ENCODE measurements around the gene AEBP2. TPM values are rescaled to one million over a fixed set of nuclear protein-coding genes. Genes with fewer than 3 reads are reported as not detected.

The AEBP2 gene
- total and polyA plus RNA-seq, 9 of the 15 experiments (the other 6 are each of a cell fraction or from before 2014, with no cell fraction given), result 5.7 to 43.7 (median 10.3) TPM

DNA sequence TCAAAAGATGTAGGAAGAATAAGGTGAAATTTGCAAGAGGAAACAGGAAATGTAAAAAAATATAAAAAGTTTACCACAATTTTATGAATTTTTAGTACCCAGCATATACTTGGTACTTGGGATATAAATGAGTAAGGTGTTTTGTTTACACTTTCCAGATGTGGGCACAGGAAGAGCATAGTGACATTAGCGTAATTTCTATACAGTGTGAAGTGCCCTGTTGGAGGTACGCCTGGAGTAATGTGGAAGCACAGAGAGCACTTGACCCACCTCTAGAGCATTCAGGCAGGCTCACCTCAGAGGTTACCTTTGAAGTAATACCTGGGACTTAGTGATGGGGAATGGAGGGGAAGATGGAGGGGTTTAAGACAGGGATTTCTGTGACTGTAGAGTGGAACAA, 89.5 kb downstream of the AEBP2 start:
- no peak overlapping the region for H2AFZ ChIP-seq (ENCODE audit: low read depth, low read length)
- WGBS (ENCODE audit: insufficient coverage, low coverage, missing lambda C conversion rate), result 53% methylated on average over 2 of the region's 2 CpGs
- H4K20me1 ChIP-seq (replicated peaks; ENCODE audit: control insufficient read depth, insufficient read depth, low read length), result no peaks in the 10 kb centered on the region; the same call in 1 of the 2 replicates
- H3K4me1 ChIP-seq (replicated peaks in 1 of 2; ENCODE audit: control insufficient read depth in 2 of 2, insufficient read depth in 2 of 2, low read length in 2 of 2), result no peaks in the 10 kb centered on the region
- no peaks in the 10 kb centered on the region for H3K27me3 ChIP-seq (ENCODE audit: control insufficient read depth in 2 of 2, insufficient read depth in 2 of 2, low read length in 2 of 2)
- no peak overlapping the region for H3K4me3 ChIP-seq
- H3K27ac ChIP-seq (ENCODE audit: extremely low read depth, low read depth, low read length), result no peak overlapping the region
- no peak for DNase-seq (ENCODE audit: extremely low read depth in 1 of 4, low spot score in 3 of 4)
- H3K9me3 ChIP-seq (replicated peaks; ENCODE audit: control insufficient read depth, insufficient read depth, low read depth, low read length), result no peaks in the 10 kb centered on the region
- no TSS peak for BruUV-seq (replicated peaks)
- H3K79me2 ChIP-seq (ENCODE audit: control insufficient read depth, insufficient read depth, low read length), result no peaks in the 10 kb centered on the region
- POLR2A ChIA-PET, result interaction anchor here (0.7 kb wide), 1 partner anchor 335 kb away, joined by 3 read pairs; no protein-coding TSS in a partner anchor
- H3K9me1 ChIP-seq (ENCODE audit: control insufficient read depth, insufficient read depth, low read length), result no peaks in the 10 kb centered on the region
- intact Hi-C loops (cut with micrococcal nuclease), result no loop called here
- no peak for ATAC-seq
- no peak overlapping the region for H3K9ac ChIP-seq (ENCODE audit: insufficient read depth in 1 of 2, low read depth in 2 of 2, low read length in 2 of 2)
- no peak for FAIRE-seq
- in situ Hi-C loops (cut with MboI), result no loop called here
- CTCF ChIA-PET (ENCODE audit: low intra/inter-chr PET ratio), result no interaction called here
- TF ChIP-seq KLF10 (CRISPR knock-in tag; IDR thresholded peaks at IDR 0.05), result no peak
- no peaks in the 10 kb centered on the region for H3K36me3 ChIP-seq (ENCODE audit: control insufficient read depth, insufficient read depth, low read length)
- no peak overlapping the region for H3K4me2 ChIP-seq (ENCODE audit: insufficient read depth, low read length)

DNA sequence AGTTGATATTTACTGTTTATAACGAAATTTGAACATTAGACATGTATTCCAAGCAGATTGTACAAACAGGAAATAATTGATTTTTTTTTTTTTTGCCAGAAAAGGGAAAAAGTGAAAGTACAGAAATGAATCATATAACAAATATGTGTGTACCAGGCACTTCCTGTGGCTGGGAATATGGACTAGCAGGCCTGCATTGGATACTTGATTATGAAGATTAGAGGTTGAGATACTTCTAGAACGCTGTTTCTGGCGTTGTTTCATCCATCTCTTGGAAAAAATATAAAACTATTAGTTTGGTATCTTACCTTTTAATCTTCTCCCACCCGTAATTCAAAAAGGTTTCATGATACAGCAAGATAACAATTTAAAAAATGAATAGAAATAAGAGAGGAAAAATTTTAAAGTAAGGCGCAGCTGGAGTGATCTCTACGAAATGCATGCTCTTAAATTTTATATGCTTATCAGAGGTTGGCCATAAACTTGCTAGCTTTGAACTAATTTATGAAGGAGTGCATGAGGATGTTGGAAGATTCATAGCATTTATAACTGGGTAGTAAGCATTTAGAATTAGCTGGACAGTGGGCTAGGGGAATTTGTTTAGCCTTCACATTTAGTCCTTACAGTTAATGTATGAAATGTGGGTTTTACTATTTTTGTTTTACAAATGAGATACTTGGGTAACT, 90.8 kb downstream of the AEBP2 start:
- Histone ChIP-seq H3K79me2 (ENCODE audit: control insufficient read depth, insufficient read depth, low read length) (no peaks in the 10 kb centered on the region), H2AFZ (ENCODE audit: low read depth, low read length) (no peak overlapping the region), H3K4me1 (replicated peaks in 1 of 2; ENCODE audit: control insufficient read depth in 2 of 2, insufficient read depth in 2 of 2, low read length in 2 of 2) (no peaks in the 10 kb centered on the region), H4K20me1 (replicated peaks; ENCODE audit: control insufficient read depth, insufficient read depth, low read length) (no peaks in the 10 kb centered on the region; the same call in 1 of the 2 replicates), H3K27ac (ENCODE audit: extremely low read depth, low read depth, low read length) (no peak overlapping the region), H3K9me1 (ENCODE audit: control insufficient read depth, insufficient read depth, low read length) (no peaks in the 10 kb centered on the region), H3K9ac (ENCODE audit: insufficient read depth in 1 of 2, low read depth in 2 of 2, low read length in 2 of 2) (no peak overlapping the region), H3K36me3 (ENCODE audit: control insufficient read depth, insufficient read depth, low read length) (no peaks in the 10 kb centered on the region), H3K4me2 (ENCODE audit: insufficient read depth, low read length) (no peak overlapping the region), H3K9me3 (replicated peaks; ENCODE audit: control insufficient read depth, insufficient read depth, low read depth, low read length) (no peaks in the 10 kb centered on the region), H3K4me3 (no peak overlapping the region), H3K27me3 (ENCODE audit: control insufficient read depth in 2 of 2, insufficient read depth in 2 of 2, low read length in 2 of 2) (no peaks in the 10 kb centered on the region)
- FAIRE-seq (no peak), ATAC-seq (no peak), DNase-seq (ENCODE audit: extremely low read depth in 1 of 4, low spot score in 3 of 4) (no peak)
- ChIA-PET CTCF (ENCODE audit: low intra/inter-chr PET ratio) (no interaction called here), POLR2A (no interaction called here)
- intact Hi-C loops (cut with micrococcal nuclease), result no loop called here
- BruUV-seq (replicated peaks), result no TSS peak
- TF ChIP-seq TCF7L2 (IDR thresholded peaks at IDR 0.05; ENCODE audit: low read depth, low read length), result no peak
- no peak for TF ChIP-seq CREBBP (IDR thresholded peaks at IDR 0.05; ENCODE audit: low read depth, low read length)
- TF ChIP-seq ZNF695 (CRISPR knock-in tag; IDR thresholded peaks at IDR 0.05), result no peak
- TF ChIP-seq CC2D1A (IDR thresholded peaks at IDR 0.05), result no peak
- no peak for TF ChIP-seq ZNF699 (CRISPR knock-in tag; IDR thresholded peaks at IDR 0.05; ENCODE audit: insufficient replicate concordance)
- TF ChIP-seq SRSF9 (IDR thresholded peaks at IDR 0.05; ENCODE audit: borderline replicate concordance, low read depth, low read length), result no peak
- no peak for TF ChIP-seq CREB1 (IDR thresholded peaks at IDR 0.05)
- no peak for TF ChIP-seq CREB1 (CRISPR knock-in tag; IDR thresholded peaks at IDR 0.05)
- WGBS (ENCODE audit: insufficient coverage, low coverage, missing lambda C conversion rate), result 41% methylated on average over 5 of the region's 6 CpGs
- in situ Hi-C loops (cut with MboI), result no loop called here

All from K562 (cell line).